Upper lobe of right lung (tissue), 1 donor: ENCODE data around the gene PPEF1. TPM values are rescaled to one million over a fixed set of nuclear protein-coding genes. Genes with fewer than 3 reads are reported as not detected.
"Not testable (repeated sequence)": the region's sequence is repeated elsewhere in the genome, so short reads cannot be mapped to it uniquely, and the experiment has no call there.

ENCODE experiments used
- ATAC-seq: fragments of 200-7000 bp; cut with Tn5 transposase; one replicate; pipeline ENCODE4 v1.9.1; 2020; ENCODE audit warnings: mild to moderate bottlenecking, moderate library complexity
- DNase-seq: peaks from one replicate; pipeline ENCODE4 v3.0.0-alpha.2; 2020
- H3K27ac ChIP-seq: fragments of 200-600 bp; one replicate; pipeline ENCODE4 v1.8.0; 2022
- H3K27me3 ChIP-seq: fragments of 200-600 bp; one replicate; pipeline ENCODE4 v1.8.0; 2022; ENCODE audit warnings: mild to moderate bottlenecking
- H3K36me3 ChIP-seq: fragments of 200-600 bp; one replicate; pipeline ENCODE4 v1.8.0; 2022
- H3K4me1 ChIP-seq: fragments of 200-600 bp; one replicate; pipeline ENCODE4 v1.8.0; 2022
- H3K4me3 ChIP-seq: fragments of 200-600 bp; one replicate; pipeline ENCODE4 v1.8.0; 2022; ENCODE audit warnings: mild to moderate bottlenecking
- H3K9me3 ChIP-seq: fragments of 200-600 bp; one replicate; pipeline ENCODE4 v1.8.0; 2022
- intact Hi-C: fragments of 100-400 bp; cut with DNase I; formaldehyde crosslinking; loops from one replicate; pipeline ENCODE4 v1.11.0; 2022
- total RNA-seq: library from RNA; stranded (reverse); fragmentation: NEBNext Ultra II Directional; extraction: Animal tissue kit (Norgen Biotek cat#: 25700); gene quantifications from one replicate; pipeline ENCODE4 v1.2.1, GENCODE V29; 2021
- TF ChIP-seq, protein P1 (sequence below): fragments of 200-600 bp; IDR thresholded peaks from one replicate; pipeline ENCODE4 v1.8.0; 2022; ENCODE audit warnings: antibody characterized with exemption
- donor health status: DM: no; HTN: yes; CAD: no; lungs with severe emphysema.

PPEF1 gene
- total RNA-seq, 1 donor from 2014 or later, result 1.1 TPM

DNA sequence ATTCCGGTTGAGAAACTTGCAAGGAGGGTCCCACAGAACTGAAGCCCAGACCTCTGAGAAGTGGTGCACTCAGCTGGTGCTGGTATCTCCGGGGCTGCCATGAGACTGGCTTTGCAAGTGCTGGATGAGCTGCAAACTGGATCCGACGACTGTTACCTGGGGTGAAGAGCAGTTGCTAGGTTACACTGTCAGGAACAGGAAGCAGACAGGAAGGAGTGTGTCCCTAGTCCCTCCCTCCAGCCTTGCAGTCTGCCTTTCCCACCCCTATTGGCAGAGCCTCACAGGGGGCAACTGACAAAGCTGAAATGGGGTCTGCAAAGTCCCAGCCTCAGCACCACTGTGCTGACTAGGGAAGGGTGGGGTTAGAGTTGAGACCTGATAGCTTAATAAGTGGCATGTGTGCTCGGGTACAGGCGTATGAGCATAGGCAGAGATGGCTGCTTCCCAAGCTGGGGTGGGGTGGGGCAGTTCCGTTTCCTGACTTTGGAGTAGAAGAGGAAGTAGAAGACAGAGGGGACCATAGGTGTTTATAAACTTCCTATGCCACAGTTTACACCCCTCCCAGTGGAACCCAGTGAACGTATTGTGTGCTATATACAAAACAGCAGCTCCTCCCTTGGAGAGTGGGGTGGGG, 18.0 kb downstream of the PPEF1 start:
- H3K27ac ChIP-seq, result peak overlapping the region; percentile 36
- DNase-seq, result no peak
- intact Hi-C loops, result no loop called here

DNA sequence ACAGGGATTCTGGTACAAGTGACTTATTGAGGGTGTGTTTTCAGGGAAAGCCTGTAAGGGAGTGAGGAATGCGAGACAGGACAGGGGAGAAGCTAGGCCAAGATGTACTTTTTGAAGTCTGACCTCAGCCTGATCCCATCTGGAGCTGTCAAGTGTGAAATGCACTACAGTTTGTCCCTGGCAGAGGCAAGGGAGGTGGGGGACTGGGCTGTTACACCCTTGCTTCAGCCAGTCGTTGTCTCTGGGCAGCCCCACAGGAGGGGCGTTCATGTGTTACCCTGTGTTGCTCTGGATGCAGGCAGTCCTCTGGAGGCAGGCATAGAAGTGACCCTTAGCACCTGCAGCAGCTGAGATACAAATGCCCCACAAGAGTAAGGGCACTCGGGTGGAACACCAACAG, 25.8 kb downstream of the PPEF1 start:
- Histone ChIP-seq H3K4me1 (no peaks in the 10 kb centered on the region), H3K27me3 (no peaks in the 10 kb centered on the region), H3K9me3 (no peaks in the 10 kb centered on the region), H3K4me3 (no peak overlapping the region), H3K36me3 (no peaks in the 10 kb centered on the region), H3K27ac (no peak overlapping the region)
- DNase-seq (no peak), ATAC-seq (no peak)
- TF ChIP-seq, protein P1, sequence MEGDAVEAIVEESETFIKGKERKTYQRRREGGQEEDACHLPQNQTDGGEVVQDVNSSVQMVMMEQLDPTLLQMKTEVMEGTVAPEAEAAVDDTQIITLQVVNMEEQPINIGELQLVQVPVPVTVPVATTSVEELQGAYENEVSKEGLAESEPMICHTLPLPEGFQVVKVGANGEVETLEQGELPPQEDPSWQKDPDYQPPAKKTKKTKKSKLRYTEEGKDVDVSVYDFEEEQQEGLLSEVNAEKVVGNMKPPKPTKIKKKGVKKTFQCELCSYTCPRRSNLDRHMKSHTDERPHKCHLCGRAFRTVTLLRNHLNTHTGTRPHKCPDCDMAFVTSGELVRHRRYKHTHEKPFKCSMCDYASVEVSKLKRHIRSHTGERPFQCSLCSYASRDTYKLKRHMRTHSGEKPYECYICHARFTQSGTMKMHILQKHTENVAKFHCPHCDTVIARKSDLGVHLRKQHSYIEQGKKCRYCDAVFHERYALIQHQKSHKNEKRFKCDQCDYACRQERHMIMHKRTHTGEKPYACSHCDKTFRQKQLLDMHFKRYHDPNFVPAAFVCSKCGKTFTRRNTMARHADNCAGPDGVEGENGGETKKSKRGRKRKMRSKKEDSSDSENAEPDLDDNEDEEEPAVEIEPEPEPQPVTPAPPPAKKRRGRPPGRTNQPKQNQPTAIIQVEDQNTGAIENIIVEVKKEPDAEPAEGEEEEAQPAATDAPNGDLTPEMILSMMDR, result no peak
- intact Hi-C loops, result no loop called here

More for the DNA sequence above, 18.0 kb downstream of the PPEF1 start:
- no peak overlapping the region for H3K4me3 ChIP-seq
- peak; percentile 55 for ATAC-seq
- TF ChIP-seq, protein P1, result no peak
- no peaks in the 10 kb centered on the region for H3K27me3 ChIP-seq
- H3K9me3 ChIP-seq, result no peaks in the 10 kb centered on the region
- H3K36me3 ChIP-seq, result no peaks in the 10 kb centered on the region
- H3K4me1 ChIP-seq, result no peaks in the 10 kb centered on the region

DNA sequence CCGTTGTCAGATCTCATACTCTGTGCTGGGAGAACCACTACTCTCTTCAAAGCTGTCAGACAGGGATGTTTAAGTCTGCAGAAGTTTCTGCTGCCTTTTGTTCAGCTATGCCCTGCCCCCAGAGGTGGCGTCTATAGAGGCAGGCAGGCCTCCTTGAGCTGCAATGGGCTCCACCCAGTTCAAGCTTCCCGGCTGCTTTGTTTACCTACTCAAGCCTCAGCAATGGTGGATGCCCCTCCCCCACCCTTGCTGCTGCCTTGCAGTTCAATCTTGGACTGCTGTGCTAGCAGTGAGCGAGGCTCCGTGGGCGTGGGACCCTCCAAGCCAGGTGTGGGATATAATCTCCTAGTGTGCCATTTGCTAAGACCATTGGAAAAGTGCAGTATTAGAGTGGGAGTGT, 32.2 kb downstream of the PPEF1 start:
- H3K4me3 ChIP-seq, H3K4me1 ChIP-seq, H3K9me3 ChIP-seq, H3K27ac ChIP-seq, intact Hi-C loops, ATAC-seq, H3K27me3 ChIP-seq, H3K36me3 ChIP-seq: not testable (repeated sequence)
- DNase-seq, result peak; percentile 59

DNA sequence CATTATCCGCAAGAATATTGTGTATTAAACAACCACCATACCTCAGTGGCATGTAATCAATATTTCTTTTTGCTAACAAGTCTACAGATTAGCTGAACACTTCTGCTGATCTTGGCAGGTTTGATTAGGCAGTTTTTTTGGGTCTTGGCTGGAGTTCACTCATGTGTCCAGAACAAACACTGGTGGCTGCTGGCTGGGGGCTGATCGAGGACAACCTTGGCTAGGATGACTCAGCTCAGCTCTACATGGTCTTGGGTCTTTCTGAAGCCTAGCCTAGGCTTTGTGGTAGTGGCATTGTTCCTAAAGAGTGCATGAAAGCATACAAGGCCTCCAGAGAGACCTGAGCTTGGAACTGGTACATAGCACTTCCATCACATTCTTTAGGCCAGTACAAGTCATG, 41.1 kb downstream of the PPEF1 start:
- H3K9me3 ChIP-seq, result no peaks in the 10 kb centered on the region
- H3K27ac ChIP-seq, result no peak overlapping the region
- H3K27me3 ChIP-seq, result no peaks in the 10 kb centered on the region
- DNase-seq, result no peak
- H3K4me3 ChIP-seq, result no peak overlapping the region
- H3K36me3 ChIP-seq, result no peaks in the 10 kb centered on the region
- intact Hi-C loops, result no loop called here
- no peaks in the 10 kb centered on the region for H3K4me1 ChIP-seq
- no peak for ATAC-seq
- TF ChIP-seq, protein P1, result no peak

DNA sequence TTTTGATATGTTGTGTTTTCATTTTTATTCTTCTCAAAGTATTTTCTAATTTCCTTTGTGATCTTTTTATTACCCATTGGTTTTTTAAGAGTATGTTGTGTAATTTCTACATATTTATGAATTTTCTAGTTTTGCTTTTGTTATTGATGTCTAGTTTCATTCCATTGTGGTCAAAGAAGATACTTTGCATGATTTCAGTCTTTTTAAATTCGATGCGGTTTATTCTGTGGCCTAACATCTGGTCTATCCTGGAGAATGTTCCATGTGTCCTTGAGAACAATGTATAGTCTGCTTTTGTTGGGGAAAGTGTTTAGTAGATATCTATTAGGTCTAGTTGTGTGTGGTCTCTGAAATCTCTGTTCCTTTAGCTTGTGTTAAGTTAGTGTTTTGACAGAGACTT, 46.2 kb downstream of the PPEF1 start:
- Histone ChIP-seq H3K36me3 (no peaks in the 10 kb centered on the region), H3K4me1 (no peaks in the 10 kb centered on the region), H3K27ac (no peak overlapping the region), H3K27me3 (no peaks in the 10 kb centered on the region), H3K9me3 (no peaks in the 10 kb centered on the region), H3K4me3 (no peak overlapping the region)
- no peak for ATAC-seq
- TF ChIP-seq, protein P1, result no peak
- intact Hi-C loops, result no loop called here
- no peak for DNase-seq

DNA sequence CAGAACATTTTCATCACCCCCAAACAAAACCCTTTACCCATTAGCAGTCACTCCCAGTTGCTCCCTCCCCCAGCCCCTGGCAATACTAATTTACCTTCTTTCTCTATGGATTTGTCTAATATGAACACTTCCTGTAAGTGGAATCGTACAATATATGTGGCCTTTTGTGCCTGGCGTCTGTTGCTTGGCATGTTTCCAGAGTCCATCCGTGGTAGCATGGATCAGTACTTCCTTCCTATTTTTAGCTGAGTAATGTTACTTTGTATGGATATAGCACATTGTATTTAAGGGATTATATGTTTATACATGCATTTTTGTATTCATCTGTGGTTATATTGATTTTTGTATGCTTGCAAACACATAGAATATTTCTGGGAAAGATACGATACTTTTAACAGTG, 48.2 kb downstream of the PPEF1 start:
- ATAC-seq (no peak), DNase-seq (no peak)
- Histone ChIP-seq H3K4me3 (no peak overlapping the region), H3K9me3 (no peaks in the 10 kb centered on the region), H3K27me3 (no peaks in the 10 kb centered on the region), H3K36me3 (no peaks in the 10 kb centered on the region), H3K4me1 (no peaks in the 10 kb centered on the region), H3K27ac (no peak overlapping the region)
- TF ChIP-seq, protein P1, result no peak
- intact Hi-C loops, result no loop called here
